Measurements from ENCODE around the gene GAP43.

GAP43 gene

DNA sequence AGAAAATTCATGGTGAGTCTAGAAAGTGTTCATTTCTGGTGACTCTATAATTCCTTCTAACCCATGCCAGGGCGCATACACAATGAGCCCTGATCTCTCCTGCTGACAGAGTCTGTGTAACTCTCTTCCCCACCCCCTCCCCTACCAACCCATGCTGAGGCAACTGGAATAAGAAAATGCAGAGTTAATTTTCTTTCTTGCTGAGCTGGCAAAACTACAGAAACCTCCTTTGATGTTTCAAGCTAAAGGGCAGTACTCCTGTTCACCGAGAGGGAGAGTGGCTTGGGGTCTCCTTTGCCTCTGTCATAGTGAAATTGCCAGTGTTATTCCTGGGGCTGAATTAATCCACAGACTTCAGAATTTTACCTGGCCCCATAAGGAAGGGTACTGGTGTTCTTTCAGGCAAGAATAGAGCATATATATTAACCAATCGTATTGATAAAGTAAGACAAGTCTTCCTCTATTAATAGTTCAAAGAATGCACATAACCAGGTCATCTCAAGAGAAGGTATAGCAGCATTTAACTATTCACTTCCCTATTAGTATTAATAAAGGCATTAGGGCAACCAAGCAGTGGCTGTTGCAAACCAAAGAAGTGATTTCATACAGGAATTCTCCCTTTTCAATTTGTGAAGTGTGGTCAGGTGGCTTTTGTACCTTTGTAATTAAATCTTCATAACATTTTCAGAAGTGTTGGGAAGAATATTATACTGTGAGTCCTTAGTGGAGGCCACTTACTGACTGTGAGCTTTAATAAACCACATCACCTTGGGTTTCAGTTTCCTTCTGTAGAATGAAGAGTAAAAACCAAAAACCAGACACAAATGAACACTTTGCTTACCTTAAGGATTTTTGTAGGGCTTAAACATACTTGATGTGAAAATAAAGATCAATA lies 4.1 kb downstream of the GAP43 start:
- no peak for DNase-seq

DNA sequence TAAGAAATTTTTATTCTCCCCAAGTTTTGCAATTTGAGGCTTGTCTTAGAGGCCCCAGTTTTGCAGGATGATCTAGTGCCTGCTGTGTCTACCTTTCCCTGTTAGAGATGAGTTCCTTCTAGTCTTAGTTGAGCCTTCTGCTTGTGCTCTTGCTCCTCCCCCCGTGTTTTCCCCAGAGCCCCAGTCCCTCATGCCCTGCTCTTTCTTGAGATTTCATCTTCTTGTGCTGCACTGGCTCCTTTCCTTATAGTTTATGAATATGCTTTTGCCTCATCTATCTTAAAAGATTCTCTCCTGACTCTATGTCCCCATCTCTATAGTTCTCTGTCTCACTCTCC lies 4.7 kb downstream of the GAP43 start:
- DNase-seq = no peak

DNA sequence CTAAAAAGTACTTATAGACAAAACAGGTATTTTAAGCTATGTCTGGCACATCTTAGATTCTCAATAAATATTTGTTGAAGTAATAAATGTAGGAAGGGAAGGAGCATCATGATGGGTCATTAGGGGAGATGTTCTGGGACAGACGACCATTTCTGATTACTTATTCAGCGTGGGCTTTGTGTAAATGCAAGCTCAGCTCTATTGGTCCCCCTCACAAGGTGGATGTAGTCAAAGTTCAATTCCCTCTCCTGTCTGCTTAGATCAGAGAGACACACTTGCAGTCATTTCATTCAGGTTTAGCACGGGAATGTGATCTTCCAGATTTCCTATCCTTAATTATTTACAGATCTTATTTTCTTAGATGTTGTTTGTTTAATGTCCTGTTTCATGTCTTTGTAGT lies 7.5 kb downstream of the GAP43 start:
- no peak for DNase-seq

- DNase-seq = no peak
Measured at GRCh38 chr3:115632026-115632425, 8.7 kb downstream of the GAP43 start.

GRCh38 chr3:115633467-115633866 lies 10.2 kb downstream of the GAP43 start:
- DNase-seq = no peak

DNA sequence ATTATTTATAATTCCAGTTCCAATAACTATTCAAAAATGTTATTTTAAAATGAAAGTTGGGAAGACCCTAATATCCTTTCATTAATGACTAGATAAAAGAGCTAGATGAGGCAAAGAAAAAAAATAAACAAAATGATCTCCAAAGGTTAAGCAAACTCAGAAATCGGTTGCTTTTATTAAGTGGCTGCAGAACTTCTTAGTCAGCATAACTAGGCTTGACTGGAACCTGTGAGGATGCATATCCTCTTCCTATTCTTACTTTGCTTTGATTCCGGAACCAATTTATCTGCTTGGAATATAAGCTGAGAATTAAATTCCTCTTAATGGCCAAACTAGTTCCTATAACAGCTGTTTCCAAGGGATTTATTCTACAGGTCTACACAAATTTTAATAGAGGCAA lies 10.7 kb downstream of the GAP43 start:
- DNase-seq = no peak

DNA sequence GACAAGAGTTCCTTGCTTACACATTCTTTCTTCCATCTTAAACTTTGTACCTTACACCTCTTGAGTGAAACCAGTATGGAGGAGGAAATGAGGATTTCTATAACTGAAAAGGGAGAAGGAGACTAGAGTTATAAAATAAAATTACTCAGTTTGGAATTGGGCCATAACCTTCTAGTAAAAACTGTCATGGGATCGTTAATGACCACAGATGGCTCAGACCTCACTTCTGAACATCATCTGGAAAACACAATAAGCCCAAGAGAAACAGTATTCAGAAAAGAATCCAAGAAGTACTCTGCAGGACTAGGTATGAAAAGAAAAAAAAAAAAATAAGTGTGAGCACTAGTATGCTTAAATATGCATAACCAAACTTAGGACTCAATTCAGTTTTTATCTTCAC lies 12.1 kb downstream of the GAP43 start:
- no peak for DNase-seq

GRCh38 chr3:115638241-115638640 lies 14.9 kb downstream of the GAP43 start:
- DNase-seq = no peak

DNA sequence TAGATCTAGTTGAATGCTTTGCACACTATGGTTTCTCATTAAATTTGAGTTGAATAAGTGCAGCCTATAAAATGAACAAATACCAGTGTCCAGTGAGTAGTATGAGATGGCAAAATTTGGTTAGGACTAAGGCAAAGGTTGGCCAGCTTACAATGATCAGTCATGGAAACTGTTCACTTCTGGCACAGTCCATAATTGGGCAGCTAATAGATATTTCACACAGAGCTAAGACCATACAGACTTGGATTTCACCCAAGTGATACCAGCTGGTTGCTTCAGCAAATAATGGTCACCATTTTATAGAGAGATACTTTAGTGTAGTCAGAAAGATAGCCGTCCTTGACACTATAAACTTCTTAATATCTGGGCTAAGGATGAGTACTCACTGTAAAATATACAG lies 15.7 kb downstream of the GAP43 start:
- no peak for DNase-seq

DNA sequence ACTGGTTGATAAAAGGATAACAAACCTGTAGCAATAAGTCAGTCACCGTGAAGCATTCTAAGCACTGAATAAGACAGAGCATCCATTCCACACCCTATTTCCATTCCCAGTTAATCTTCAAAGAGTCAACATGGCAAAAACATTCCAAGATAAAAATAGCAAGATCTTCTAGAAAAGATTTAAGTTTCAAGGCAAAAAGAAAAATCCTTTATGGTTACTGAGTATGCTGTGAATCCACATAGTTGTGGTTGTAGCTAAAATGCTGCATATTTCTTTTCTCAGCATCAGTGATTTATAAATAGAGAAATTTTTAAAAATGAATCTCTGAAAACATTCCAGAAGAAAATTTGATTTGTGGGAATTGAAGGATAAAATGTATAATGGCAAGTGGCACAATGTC lies 21.1 kb downstream of the GAP43 start:
- no peak for DNase-seq

DNA sequence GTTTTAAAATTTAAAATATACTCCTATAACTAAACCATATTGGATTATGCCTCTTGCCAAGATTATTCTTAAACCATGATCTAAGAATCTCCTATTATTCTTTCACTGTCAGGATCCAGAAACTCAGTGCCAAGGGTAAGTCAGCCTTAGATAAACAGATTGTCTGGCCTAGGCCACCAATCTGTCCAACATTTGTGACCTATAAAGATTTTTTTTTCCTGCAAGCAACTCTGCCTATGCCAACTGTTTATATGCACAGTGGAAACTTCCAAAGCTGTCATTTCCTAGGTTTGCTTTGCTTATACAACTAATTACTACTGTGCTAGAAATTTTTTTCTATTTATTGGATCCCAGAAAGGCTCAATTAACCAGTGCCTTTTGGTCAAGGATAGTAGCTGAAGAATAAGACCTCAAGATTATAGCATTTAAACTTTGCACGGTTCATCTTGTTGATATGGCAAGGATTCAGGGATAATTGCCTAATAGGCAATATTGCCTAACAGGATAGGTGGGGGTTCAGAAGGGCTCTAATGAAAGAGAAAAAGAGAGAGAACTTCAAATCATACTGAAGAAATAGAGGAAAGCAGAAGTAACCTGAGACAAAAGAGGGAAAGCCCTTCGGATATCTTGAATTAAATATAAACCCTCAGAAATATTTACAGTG lies 22.8 kb downstream of the GAP43 start:
- DNase-seq = no peak

GRCh38 chr3:115648559-115648958 lies 25.2 kb downstream of the GAP43 start:
- DNase-seq = no peak

DNA sequence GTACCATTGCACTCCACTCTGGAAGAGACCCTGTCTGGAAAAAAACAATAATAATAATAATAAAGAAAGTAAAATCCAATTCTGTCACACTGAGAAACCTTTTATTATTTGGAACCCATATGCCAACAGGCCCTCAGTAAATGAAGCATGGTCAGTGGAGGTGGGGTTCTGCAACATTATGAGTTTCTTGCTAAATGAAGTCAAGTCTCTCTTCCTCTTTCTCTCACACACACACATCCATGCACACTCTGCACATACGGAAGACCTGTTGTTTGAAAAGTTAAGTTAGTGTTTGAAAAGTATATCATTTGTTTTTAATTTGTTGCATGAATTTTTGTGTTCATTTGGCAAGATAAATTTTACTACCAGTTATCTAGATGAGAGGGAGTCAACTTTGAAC lies 27.8 kb downstream of the GAP43 start:
- DNase-seq = no peak

GRCh38 chr3:115651599-115651998 lies 28.3 kb downstream of the GAP43 start:
- DNase-seq = no peak

DNA sequence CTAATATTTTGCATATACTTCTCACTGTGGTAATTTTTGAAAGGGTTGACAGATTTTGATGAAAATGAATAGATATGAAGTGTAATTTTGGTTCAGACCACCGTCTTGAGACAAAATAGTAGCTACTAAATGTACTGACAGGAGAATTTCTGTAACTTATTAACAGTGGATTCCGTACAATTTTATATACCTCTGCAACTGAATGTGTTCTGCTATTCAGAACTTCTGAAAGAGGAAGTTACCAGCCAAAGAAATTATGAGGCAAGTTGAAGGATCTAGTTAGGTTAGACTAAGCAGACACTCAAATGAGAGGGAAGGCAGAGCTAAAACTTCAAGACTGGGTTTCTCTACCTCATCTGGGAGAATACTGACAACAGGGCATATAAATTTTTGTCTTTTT lies 29.4 kb downstream of the GAP43 start:
- no peak for DNase-seq

GRCh38 chr3:115655761-115656282 lies 32.5 kb downstream of the GAP43 start:
- no peak for DNase-seq

DNA sequence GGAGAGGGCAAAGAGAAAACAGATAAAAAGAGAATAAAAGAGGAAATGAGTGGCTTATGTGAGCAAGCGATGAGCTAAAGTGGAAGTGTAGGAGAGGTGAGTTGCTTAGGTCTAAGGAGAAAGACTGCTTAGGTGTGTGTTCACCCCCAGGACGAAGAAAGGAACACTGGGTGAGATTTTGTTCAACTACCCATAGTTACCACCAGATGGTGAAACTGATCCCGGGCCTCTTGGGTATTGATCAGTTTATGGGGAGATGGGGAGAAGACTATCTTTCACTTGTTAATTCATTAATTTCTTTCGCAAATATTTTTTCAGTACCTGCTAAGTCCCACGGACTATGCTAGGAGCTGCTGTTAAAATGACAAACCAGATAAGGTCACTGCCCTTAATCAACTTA lies 33.9 kb downstream of the GAP43 start:
- no peak for DNase-seq

DNA sequence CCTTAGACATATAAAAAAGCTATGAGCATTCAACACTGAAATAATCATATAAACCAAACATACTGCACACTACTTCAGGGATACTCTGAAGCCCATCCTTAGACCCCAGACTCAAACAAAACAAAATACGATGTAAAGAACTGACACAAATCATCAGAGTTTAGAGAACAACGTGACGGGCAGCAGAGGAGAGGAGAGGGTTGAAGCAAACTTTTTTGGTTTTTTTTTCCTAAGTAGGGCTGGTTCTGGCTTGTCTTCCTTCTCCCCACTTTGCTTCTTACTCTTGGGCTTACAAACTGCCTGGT lies 34.7 kb downstream of the GAP43 start:
- no peak for DNase-seq

DNA sequence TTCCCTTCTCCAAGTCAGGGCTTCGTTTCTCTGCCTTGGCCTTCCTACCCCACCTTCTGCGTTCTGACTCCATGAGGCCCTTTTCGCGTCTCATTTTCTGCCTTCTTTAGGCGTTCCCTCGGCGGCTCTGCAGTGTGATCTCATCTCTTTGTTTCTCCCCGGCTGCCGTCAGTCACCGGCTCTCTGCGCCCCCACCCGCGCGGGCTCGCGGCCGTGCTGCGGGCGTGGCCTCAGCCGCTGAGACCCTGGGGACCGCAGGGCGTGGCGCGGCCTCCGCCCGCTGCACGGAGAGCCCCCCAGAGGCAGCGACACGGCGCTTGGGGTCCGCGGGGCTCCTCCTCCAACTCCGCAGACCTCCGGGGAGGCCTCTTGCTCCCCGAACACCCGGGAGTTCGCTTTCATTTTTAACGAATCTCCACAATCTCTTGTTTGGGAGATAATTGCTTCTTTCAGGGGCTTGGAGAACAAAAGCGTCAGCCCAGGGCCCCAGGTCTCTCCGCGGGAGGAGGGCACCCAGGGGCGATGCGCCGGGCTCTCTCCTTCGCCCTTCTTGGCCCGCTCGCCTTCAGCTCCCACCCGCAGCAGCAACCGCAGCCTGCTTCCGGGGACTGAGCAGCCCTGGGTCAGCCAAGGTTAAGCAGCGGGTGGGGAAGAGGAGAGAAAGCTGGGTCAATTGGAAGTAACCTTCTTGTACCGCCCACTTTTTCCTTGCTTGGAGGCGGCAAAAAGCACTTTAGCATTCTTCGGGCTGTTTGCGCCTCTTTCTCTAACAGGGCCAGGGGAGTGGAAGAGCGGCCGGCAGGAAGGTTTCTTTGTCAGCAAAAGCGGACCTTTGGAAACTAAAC lies 35.2 kb downstream of the GAP43 start:
- peak; percentile 85 for DNase-seq

GRCh38 chr3:115659253-115660220 lies 36.2 kb downstream of the GAP43 start:
- no peak for DNase-seq

GRCh38 chr3:115660646-115661337 lies 37.5 kb downstream of the GAP43 start:
- DNase-seq = peak; percentile 66

GRCh38 chr3:115662356-115662755 lies 39.0 kb downstream of the GAP43 start:
- no peak for DNase-seq

Measured in DMS79 (cell line).